GM21515 (cell line): ENCODE measurements around the gene ZNF438.
A peak's percentile ranks its signal among the peaks of the same experiment; 100 is the strongest.
"Not testable (repeated sequence)": the region's sequence is repeated elsewhere in the genome, so short reads cannot be mapped to it uniquely, and the experiment has no call there.

Experiments
- ATAC-seq: cut with Tn5 transposase; IDR thresholded peaks from one replicate; pipeline ENCODE4 v1.9.1; 2021; ENCODE audit not compliant: unreplicated experiment

The ZNF438 gene, protein sequence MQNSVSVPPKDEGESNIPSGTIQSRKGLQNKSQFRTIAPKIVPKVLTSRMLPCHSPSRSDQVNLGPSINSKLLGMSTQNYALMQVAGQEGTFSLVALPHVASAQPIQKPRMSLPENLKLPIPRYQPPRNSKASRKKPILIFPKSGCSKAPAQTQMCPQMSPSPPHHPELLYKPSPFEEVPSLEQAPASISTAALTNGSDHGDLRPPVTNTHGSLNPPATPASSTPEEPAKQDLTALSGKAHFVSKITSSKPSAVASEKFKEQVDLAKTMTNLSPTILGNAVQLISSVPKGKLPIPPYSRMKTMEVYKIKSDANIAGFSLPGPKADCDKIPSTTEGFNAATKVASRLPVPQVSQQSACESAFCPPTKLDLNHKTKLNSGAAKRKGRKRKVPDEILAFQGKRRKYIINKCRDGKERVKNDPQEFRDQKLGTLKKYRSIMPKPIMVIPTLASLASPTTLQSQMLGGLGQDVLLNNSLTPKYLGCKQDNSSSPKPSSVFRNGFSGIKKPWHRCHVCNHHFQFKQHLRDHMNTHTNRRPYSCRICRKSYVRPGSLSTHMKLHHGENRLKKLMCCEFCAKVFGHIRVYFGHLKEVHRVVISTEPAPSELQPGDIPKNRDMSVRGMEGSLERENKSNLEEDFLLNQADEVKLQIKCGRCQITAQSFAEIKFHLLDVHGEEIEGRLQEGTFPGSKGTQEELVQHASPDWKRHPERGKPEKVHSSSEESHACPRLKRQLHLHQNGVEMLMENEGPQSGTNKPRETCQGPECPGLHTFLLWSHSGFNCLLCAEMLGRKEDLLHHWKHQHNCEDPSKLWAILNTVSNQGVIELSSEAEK

DNA sequence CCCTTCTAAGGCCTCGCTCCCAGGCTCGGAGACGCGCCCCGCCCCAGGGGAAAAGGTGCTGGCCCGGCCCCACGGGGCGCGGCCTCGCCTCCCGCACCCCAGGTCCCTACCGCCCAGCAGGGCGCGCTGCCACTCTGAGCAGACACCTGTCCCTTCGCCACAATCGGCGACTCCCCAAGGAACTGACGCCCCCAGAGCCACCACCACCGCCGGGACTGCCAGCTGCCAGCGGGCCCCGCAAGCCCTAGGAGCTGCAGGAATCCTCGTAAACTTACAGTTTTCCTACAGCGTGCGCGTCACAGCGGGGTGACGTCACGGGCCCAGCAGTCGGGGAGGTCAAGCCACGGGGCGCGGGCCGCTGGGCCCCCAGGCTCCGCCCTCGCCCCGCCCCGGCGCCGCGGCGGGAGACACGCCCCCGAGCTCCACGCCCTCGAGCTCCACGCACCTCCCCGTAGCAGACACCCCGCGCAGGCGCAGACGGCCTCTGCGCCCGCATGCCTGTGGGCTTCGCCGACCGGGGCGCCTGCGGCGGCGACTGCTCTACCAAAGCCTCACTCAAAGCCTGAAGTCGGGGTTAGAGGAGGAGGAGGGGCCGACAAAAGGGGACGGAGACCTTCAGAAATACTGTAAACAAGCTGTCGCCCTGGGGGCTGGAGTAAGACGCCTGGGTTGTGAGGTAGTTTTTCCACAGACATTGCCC lies at the start of gene ZNF438:
TSS of gene ZNF438 (minus strand) at position 308 of the 700 bp plus-strand sequence. CDS start 154,831 bp downstream, outside the sequence.
- ATAC-seq: peak; percentile 85

DNA sequence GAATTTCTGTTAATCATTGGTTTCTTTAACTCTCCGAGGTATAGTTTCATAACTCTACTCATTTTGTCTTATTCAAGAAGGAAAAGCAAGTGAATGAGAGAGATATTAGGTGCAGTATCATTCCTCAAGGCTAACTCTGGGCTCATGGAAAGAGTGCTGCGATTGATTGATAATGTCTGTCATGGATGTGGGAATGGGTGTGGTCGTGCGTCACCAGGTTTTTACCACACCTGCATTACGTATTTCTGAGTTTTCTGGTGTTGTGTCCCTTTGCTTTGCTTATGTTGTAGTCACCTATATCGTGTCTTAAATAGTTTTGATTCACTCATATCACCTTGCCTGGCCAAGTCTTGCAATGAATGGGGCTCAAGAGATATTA lies 44.9 kb upstream of the ZNF438 start:
- no peak for ATAC-seq

DNA sequence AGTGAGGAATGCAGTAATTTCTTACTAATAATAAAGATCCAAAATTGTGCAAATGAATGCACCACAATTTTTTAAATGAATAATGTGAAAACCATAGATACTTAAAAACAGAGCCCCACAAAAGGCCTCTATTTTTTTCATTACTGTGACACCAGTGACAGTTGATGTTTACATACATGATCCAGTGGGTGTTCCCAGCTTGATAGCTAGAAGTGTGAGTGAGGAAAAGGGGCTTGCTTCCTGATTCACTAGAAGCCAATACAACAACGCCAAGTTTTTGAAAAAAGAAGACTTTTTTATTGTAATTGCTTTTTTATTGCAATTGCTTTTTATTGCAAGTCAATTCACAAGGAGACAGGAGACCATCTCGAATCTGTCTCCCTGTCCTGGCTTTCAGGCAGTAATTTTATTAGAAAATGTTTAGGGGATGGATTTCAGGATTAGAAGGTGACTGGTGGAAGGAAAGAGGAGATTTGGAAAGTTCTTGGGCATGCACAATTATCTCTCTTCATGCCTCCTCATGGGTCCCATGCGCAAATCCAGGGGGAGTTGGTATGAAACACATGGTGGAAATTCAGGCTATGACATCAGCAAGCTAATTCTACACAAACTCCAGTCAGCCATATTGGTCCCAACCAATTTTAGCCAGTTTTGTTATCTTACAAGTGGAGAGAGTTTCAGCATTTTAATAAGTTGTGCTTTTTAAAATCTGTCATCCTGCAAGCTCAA lies 44.4 kb upstream of the ZNF438 start:
- no peak for ATAC-seq

DNA sequence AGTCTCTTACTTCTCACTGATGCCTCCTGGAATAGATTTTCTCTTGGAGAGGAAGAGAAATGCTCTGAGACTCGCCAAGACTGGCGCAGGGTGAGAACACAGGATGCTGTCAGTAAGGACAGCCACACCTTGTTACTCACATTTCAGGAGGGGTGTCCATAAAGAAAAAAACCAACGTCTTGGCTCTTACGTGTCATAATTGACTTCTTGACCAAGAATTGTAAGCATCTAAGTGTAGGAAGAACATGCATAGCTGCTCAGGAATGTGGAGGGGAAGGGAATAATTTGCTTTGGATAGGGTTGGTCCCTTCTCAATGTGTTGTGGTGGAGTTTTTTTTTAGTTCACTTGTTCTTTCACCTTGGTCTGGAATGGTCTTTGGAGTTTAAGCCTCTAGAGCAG lies 43.8 kb upstream of the ZNF438 start:
- no peak for ATAC-seq

DNA sequence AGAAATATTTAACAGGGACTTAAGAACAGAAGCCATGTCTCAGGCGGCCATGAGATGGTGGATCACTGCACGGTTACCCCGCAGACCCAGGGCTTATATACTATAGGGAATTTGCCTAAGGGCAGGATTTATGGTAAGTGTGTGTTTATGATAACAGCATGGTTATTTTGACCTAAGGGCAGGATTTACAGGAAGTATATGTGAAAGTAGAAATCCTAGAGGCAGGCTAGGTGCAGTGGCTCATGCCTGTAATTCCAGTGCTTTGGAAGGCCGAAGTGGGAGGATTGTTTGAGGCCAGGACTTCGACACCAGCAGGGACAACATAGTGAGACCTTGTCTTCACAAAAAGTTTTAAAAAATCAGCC lies 43.0 kb upstream of the ZNF438 start:
- ATAC-seq: no peak

DNA sequence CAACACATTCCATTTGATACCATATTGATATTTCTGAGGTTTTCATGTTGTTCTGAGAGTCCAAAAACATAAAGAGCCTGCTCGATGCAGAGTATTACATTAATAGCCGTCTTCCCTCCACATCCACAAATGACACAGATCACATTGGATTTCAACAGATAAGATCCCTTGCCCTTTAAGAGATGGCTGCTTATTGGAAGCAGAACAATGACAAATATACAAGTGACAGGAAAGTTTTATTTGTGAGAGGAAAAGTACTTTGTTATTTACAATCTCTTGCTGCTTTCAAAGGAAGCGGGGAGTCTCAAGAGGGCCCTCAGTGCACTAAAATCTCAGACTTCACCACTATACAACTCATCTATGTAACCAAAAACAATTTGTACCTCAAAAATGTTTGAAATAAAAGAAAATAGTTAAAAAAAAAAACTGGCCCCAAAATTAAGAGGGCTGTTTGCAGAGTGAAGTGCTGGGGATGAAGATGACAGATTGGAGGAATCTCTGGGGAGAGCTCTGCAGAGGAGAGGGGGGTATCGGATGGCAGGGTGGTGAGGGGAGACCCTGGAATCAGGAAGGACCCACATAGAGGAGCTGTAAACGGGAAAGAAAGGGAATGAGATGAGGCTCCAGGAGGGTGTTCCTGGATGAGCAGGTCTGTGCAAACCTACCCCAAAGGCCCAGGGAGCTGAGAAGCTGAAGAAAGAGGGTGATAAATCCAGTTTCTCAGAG lies 42.5 kb upstream of the ZNF438 start:
- ATAC-seq: no peak

DNA sequence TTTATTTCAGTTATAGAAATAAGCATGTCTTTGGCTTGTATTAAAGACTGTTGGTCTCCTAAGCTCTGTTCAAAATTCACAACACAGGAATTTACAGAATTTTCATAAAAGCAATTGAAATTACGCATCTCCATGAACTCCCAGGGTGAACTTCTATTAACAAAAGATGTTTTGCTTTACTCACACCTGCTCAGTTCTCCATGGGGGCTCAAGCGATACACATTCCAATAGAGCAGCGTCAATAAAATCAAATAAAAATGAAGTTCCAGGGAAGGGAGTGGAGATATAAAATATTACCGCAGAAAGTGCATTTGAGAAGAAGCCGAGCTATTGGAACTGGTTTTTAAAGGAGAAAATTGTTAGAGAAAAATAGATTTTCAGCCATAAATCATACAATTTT lies 41.5 kb upstream of the ZNF438 start:
- no peak for ATAC-seq

DNA sequence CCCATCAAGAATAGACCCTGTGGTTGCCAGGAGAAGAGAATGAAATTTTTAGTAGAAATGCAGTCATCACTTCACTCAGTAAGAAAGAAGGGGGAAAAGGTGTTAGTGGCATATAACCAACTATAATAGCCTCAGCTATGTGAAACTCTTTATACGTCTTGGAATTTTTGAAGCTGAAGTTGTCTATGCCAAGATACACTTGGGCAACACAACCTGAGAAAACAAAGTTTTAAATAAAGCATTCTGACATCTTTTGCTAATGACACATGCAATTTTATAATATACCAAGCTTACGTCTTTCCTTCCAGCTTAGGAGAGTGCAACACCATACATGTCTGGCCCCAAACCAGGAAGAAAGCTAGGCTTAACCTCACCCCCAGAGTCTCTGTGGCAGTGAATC lies 40.8 kb upstream of the ZNF438 start:
- no peak for ATAC-seq

DNA sequence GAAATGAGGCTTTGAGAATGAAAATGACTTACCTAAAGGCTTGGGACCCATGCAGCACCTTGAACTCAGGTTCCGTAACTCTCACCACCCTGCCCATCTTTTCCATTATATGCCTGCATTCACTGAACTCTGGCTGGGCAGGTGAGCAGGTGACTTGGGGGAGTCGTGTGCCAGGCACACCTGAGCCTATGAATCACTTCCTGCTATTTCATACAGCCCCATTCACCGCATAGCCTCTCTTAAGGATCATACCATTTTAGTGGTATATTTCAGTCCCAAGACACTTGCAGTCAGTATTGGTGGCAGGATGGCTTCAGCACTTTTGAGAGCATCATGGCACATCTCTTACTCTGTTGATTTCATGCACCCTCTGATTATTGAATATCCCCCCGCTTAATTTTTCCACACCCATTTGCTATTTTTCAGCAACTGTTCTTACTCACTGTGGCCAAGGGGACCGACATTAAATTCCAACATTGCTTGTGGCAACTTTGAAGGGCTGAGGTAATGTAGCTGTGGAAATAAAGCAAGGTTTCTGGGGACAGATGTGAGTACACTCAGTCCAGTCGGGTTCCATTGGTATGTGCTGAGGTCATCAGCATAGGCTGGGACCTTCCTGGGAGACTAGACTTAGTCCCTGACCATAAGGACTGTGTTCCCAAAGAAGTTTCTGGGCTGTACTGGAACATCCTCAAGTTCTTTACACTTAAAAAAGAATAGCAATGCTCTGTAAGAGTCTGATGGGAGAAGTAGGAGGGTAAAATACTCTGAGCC lies 39.8 kb upstream of the ZNF438 start:
- ATAC-seq: no peak

DNA sequence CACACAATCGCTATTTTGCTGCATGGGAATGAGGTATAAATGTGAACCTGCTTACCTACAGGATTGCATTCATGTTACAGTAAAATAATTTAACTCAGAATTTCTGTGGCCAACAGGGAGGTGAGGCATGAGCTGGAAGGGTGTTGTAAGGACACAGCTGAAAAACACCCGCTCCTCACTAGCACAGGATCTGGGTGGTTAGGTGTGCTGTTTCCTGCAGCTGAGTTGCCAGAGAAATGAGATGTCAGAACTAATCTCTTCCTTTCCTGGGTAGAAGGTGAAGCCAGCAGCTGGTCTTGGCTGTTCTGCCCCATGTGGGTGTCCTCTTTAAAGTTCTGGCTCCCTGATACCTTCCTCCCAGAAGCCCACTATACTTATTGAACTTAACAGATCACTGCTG lies 39.0 kb upstream of the ZNF438 start:
- ATAC-seq: no peak

DNA sequence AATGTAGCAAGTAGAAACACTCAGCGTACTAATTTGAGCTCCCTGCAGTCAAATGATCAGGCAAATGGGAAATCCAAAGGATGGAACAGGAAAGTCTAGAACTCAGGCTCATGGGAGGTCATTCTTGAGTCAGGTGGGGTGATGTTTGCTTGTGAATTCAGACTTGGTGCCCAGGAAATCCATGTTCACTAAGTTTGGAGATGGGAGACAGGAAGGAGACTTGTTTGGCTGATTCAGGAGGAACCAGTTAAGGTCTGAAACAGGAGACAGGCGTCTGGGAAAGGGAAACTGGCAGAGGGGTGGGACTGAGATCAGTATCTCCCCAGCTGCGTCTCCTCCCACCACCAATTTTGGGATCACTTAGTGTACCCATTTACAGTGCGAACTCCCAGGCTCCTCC lies 38.4 kb upstream of the ZNF438 start:
- no peak for ATAC-seq

DNA sequence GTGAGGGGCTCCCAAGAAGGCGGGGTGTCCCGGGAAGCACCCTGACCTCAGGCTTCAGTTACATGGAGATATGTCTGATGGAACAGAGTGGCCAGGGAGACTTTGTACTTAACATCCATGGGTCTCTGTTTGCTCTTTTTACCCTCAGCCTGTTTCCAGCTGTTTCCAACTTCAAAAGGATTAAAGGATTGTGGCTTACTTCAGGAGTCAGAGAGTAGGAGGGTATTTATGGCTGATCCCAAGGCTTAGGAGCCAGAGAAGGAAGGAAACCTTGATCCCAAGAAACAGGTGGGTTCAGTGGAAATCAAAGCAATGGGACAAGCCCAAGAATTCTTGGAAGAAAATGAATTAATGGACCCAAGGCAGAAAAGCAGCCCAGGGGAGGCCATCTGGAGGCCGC lies 37.7 kb upstream of the ZNF438 start:
- no peak for ATAC-seq

DNA sequence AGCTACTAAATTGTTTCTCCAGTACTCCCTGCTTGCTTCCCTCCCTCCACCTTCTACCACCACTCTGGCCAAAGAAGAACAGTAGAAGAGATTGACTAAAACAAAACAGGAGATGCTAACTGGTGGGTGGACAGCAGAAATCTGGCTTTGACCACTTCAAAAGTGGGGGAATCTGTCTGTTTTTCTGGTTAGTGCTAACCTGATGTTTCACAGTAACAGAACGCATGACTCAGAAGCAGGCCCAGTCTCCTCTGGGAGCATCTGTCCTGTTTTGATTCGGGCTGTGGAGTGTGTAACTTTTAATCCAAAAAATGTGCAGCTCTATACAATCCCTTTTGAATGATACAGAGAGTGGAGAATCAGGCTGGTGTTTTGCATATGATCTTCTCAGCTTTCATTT lies 32.7 kb upstream of the ZNF438 start:
- ATAC-seq: no peak

DNA sequence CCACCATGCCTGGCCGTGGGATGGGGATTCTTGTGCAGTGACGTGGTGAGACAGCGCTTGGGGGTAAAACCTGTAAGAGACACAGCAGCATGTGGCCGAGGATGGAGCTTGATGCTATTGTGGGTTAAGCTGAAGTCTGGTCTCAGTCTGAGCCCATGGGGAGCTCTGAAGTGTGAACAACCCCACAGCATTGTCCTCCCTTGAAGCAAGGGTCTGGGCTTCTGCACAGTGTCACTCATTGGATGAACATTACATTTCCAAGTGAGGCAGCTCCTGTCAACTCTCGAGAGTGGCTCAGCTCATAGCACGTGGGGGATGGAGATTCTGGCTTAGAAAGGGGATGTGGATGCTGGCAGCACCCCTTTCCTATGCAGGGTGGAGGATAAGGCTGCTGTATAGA lies 32.2 kb upstream of the ZNF438 start:
- no peak for ATAC-seq

DNA sequence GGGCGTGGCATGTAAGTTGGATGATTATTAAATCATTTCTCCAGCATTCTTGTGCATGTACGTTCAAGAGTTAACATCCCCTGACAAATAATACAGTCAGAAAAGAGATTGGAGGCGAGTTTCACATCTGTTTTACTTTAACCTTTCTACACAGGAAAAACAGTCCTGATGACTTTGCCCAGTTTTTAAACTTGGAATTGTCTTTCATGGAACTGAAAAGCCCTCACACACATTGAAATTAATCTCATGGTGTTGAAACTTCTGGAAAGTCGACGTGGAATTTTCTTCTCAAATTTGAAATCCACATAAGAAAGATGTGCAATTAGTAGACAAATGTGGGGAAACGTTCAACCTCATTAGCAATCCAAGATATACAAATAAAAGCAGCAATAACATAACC lies 31.2 kb upstream of the ZNF438 start:
- no peak for ATAC-seq

DNA sequence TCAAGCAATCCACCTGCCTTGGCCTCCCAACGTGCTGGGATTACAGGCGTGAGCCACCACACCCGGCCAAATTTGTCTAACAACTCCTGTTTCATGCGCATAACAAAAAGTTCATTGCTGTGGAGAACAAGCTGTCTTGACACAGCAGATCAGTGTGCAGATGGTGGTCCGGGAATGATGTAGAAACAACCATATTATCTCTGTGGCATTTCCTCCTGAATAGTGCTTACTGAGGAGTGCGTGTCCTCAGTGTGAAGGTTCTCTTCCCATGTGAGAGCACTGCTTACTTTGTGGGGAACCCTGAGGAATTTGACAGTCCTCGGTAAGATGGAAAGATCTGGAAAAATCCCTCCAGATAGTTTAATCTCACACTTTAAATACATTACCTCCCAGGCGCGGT lies 30.3 kb upstream of the ZNF438 start:
- ATAC-seq: no peak

DNA sequence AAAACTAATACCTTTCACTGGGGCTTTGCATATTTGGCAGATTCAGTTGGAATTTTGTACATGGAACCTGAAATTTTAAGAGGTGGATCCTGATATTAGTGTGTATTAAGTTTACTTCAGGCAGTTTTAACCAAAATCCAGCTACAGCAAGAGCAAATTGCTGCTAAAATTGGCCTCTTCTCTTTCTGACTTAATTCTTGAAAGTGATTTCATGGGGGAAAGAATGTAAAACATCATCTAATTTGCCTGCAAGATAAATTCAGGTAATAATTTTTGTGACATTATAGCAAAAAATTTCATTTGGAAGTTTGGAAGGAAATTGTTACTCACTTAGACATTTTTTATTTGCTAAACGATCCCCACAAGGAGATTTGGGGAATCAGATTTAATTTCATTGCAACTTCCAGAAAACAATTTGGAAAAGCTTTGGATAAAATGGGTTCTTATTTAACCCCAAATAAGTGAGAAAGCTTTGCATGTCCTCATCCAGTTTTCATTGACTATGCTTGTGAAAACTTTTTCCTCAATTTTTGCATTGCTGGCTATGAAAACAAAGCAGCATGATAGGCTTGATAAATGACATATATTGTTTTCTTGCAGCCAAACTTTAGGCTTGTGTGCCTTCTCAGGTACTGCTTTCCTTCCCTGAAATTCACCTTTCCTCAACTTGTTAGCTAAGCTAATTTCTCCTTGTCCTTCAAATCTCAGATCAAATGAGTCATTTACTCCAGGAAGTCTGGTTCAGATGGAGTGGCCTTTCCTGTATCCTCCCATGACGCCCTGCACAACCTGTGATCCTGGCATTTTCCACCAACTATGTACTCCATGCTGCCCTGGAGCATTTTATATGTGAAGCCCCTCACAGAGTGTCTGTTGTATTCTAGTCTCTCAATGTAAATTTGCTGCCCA lies 27.4 kb upstream of the ZNF438 start:
- no peak for ATAC-seq

DNA sequence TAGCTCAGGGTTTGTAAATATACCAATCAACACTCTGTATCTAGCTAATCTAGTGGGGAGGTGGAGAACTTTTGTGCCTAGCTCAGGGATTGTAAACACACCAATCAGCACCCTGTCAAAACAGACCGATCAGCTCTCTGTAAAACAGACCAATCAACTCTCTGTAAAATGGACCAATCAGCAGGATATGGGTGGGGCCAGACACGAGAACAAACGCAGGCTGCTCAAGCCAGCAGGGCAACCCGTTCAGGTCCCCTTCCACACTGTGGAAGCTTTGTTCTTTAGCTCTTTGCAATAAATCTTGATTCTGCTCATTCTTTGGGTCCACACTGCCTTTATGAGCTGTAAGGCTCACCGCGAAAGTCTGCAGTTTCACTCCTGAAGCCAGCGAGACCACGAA lies 25.0 kb upstream of the ZNF438 start:
- not testable (repeated sequence) for ATAC-seq
